Measurements from ENCODE around the gene CALML5.
"Not testable (repeated sequence)": the region's sequence is repeated elsewhere in the genome, so short reads cannot be mapped to it uniquely, and the experiment has no call there.

The CALML5 gene

GRCh38 chr10:5479481-5480161, 19.7 kb downstream of the CALML5 start:
- DNase-seq = no peak

GRCh38 chr10:5478694-5479305, 20.6 kb downstream of the CALML5 start:
- DNase-seq = no peak

- DNase-seq = no peak
These were observed 21.2 kb downstream of the CALML5 start for GRCh38 chr10:5477948-5478693.

GRCh38 chr10:5476918-5477525, 22.3 kb downstream of the CALML5 start:
- no peak for DNase-seq

- DNase-seq = not testable (repeated sequence)
These were observed 23.2 kb downstream of the CALML5 start for GRCh38 chr10:5475974-5476807.

- not testable (repeated sequence) for DNase-seq
These were observed 24.3 kb downstream of the CALML5 start for GRCh38 chr10:5475088-5475487.

- not testable (repeated sequence) for DNase-seq
These were observed 24.7 kb downstream of the CALML5 start for GRCh38 chr10:5474642-5475041.

- no peak for DNase-seq
These were observed 29.2 kb downstream of the CALML5 start for GRCh38 chr10:5470062-5470751.

- no peak for DNase-seq
These were observed 29.9 kb downstream of the CALML5 start for GRCh38 chr10:5469353-5470061.

GRCh38 chr10:5468262-5469106, 30.9 kb downstream of the CALML5 start:
- no peak for DNase-seq

GRCh38 chr10:5467634-5468255, 31.6 kb downstream of the CALML5 start:
- no peak for DNase-seq

- DNase-seq = no peak
These were observed 32.2 kb downstream of the CALML5 start for GRCh38 chr10:5467207-5467535.

- no peak for DNase-seq
These were observed 32.7 kb downstream of the CALML5 start for GRCh38 chr10:5466451-5467206.

- no peak for DNase-seq
These were observed 33.4 kb downstream of the CALML5 start for GRCh38 chr10:5465976-5466450.

GRCh38 chr10:5464546-5464945, 34.8 kb downstream of the CALML5 start:
- DNase-seq = no peak

- DNase-seq = no peak
These were observed 36.5 kb downstream of the CALML5 start for GRCh38 chr10:5462841-5463293.

GRCh38 chr10:5461914-5462840, 37.2 kb downstream of the CALML5 start:
- no peak for DNase-seq

- no peak for DNase-seq
These were observed 38.2 kb downstream of the CALML5 start for GRCh38 chr10:5461203-5461588.
